Measurements from ENCODE around the gene ZCCHC24.

Gene ZCCHC24

GRCh38 chr10:79409038-79409725 is 36.2 kb downstream of the ZCCHC24 start:
- no peak for DNase-seq

- no peak for DNase-seq
Measured at GRCh38 chr10:79407811-79408795, 37.3 kb downstream of the ZCCHC24 start.

- no peak for DNase-seq
Measured at GRCh38 chr10:79407423-79407796, 38.0 kb downstream of the ZCCHC24 start.

GRCh38 chr10:79406683-79407422 is 38.6 kb downstream of the ZCCHC24 start:
- no peak for DNase-seq

- DNase-seq, result no peak
Measured at GRCh38 chr10:79405995-79406515, 39.4 kb downstream of the ZCCHC24 start.

GRCh38 chr10:79405221-79405994 is 40.0 kb downstream of the ZCCHC24 start:
- no peak for DNase-seq

GRCh38 chr10:79404690-79405131 is 40.7 kb downstream of the ZCCHC24 start:
- DNase-seq, result no peak

- DNase-seq, result no peak
Measured at GRCh38 chr10:79404231-79404609, 41.2 kb downstream of the ZCCHC24 start.

GRCh38 chr10:79403441-79404230 is 41.8 kb downstream of the ZCCHC24 start:
- DNase-seq, result no peak

- no peak for DNase-seq
Measured at GRCh38 chr10:79402951-79403350, 42.5 kb downstream of the ZCCHC24 start.

GRCh38 chr10:79402625-79402946 is 42.8 kb downstream of the ZCCHC24 start:
- DNase-seq, result no peak

GRCh38 chr10:79401015-79401921 is 44.2 kb downstream of the ZCCHC24 start:
- DNase-seq, result peak in 1 of 2 experiments; percentile 42

- DNase-seq, result peak in 1 of 2 experiments; percentile 6
Measured at GRCh38 chr10:79400146-79401004, 45.0 kb downstream of the ZCCHC24 start.

GRCh38 chr10:79399223-79399831 is 46.1 kb downstream of the ZCCHC24 start:
- peak; percentile 38 to 62 for DNase-seq

GRCh38 chr10:79398642-79399041 is 46.8 kb downstream of the ZCCHC24 start:
- no peak for DNase-seq

GRCh38 chr10:79397575-79398303 is 47.7 kb downstream of the ZCCHC24 start:
- DNase-seq, result peak in 1 of 2 experiments; percentile 23

GRCh38 chr10:79397051-79397450 is 48.4 kb downstream of the ZCCHC24 start:
- DNase-seq, result no peak

- DNase-seq, result no peak
Measured at GRCh38 chr10:79396520-79396919, 48.9 kb downstream of the ZCCHC24 start.
